ENCODE results near the gene EIF3J.

DNA sequence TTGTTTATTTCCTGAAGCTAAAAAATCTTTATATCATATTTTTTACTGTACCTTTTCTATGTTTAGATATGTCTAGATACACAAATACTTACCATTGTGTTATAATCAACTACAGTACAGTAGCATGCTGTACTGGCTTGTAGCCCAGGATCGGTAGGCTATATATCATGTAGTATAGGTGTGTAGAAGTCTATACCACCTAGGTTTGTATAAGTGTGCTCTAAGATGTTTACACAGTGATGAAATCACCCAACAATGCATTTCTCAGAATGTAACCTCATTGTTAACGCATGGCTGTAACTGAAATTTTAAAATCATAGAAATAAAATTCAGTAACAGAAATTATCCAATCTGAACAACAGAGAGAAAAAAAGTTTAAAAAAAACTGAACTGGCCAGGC, 43.2 kb downstream of the EIF3J start:
- TF ChIP-seq, protein P1, sequence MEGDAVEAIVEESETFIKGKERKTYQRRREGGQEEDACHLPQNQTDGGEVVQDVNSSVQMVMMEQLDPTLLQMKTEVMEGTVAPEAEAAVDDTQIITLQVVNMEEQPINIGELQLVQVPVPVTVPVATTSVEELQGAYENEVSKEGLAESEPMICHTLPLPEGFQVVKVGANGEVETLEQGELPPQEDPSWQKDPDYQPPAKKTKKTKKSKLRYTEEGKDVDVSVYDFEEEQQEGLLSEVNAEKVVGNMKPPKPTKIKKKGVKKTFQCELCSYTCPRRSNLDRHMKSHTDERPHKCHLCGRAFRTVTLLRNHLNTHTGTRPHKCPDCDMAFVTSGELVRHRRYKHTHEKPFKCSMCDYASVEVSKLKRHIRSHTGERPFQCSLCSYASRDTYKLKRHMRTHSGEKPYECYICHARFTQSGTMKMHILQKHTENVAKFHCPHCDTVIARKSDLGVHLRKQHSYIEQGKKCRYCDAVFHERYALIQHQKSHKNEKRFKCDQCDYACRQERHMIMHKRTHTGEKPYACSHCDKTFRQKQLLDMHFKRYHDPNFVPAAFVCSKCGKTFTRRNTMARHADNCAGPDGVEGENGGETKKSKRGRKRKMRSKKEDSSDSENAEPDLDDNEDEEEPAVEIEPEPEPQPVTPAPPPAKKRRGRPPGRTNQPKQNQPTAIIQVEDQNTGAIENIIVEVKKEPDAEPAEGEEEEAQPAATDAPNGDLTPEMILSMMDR (IDR thresholded peaks at IDR 0.05 in 2 of 3, conservative IDR thresholded peaks at IDR 0.05 in 1 of 3; ENCODE audit: control insufficient read depth in 2 of 3, extremely low read depth in 1 of 3, insufficient read depth in 1 of 3, low read depth in 3 of 3, low read length in 3 of 3) = no peak
- no peak for TF ChIP-seq POLR2A (IDR thresholded peaks at IDR 0.05; ENCODE audit: low read depth, low read length)

Data from GM12878 (cell line).